Gastrocnemius medialis (tissue), 4 donors: ENCODE data around the gene GAB2.

Experiments used
- POLR2A ChIP-seq, 2 donors: fragments of 450-650 bp; IDR thresholded peaks; one replicate each; pipeline ENCODE4 v1.6.1; 2017; ENCODE audit warnings: antibody characterized with exemption in 2 of 2, mild to moderate bottlenecking in 2 of 2, moderate library complexity in 2 of 2
- TF ChIP-seq, protein P1 (sequence below), 5 experiments: fragments of 450-650 bp in 3 of 5; fragments of 200-600 bp in 2 of 5; sonication (generic) in 2 of 5; IDR thresholded peaks in 4 of 5; conservative IDR thresholded peaks in 1 of 5; 1 replicate in 4 of 5; 2 replicates in 1 of 5; pipeline ENCODE4 v1.5.1; 2016 to 2019; ENCODE audit warnings: antibody characterized with exemption in 5 of 5, mild to moderate bottlenecking in 3 of 5, moderate library complexity in 3 of 5

DNA sequence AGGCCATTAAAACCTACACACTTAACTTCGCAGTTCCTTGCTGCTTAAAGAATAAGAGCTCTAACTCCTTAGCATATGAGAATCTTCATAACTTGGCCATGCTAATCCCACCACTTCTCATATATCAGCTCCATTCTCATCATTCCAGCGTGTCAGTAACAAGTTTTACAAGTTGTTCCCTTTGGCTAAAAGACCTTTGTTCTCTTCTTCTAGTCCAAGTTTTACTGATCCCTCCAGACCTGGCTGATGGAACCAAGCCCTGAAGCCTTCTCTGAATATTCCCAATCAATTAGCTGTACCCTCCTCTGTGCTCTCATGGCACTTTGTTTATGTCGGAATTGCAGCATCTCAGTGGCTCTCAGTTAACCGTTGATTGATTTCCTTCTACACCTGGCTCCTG, 35.8 kb downstream of the GAB2 start:
- TF ChIP-seq, protein P1, sequence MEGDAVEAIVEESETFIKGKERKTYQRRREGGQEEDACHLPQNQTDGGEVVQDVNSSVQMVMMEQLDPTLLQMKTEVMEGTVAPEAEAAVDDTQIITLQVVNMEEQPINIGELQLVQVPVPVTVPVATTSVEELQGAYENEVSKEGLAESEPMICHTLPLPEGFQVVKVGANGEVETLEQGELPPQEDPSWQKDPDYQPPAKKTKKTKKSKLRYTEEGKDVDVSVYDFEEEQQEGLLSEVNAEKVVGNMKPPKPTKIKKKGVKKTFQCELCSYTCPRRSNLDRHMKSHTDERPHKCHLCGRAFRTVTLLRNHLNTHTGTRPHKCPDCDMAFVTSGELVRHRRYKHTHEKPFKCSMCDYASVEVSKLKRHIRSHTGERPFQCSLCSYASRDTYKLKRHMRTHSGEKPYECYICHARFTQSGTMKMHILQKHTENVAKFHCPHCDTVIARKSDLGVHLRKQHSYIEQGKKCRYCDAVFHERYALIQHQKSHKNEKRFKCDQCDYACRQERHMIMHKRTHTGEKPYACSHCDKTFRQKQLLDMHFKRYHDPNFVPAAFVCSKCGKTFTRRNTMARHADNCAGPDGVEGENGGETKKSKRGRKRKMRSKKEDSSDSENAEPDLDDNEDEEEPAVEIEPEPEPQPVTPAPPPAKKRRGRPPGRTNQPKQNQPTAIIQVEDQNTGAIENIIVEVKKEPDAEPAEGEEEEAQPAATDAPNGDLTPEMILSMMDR (IDR thresholded peaks at IDR 0.05 in 4 of 5, conservative IDR thresholded peaks at IDR 0.05 in 1 of 5), result no peak
- no peak for TF ChIP-seq POLR2A (IDR thresholded peaks at IDR 0.05)
